Adrenal gland (tissue), 5 donors: ENCODE results near the gene ARID5B.

Experiments used
- CTCF ChIP-seq, 6 experiments: fragments of 450-650 bp in 4 of 6; fragments of 200-600 bp in 2 of 6; sonication (generic) in 1 of 6; IDR thresholded peaks; 1 replicate in 5 of 6; 2 replicates in 1 of 6; pipeline versions ENCODE4 v1.5.1 to v1.8.0; 2016 to 2021; ENCODE audit warnings: antibody characterized with exemption in 6 of 6, mild to moderate bottlenecking in 2 of 6, moderate library complexity in 1 of 6
- POLR2A ChIP-seq, 2 donors: fragments of 450-650 bp; IDR thresholded peaks; one replicate each; pipeline ENCODE4 v1.6.1; 2017; ENCODE audit warnings: antibody characterized with exemption in 2 of 2, mild to moderate bottlenecking in 2 of 2, moderate library complexity in 1 of 2
- donor health status: DM: no; HTN: no; CAD: no.

GRCh38 chr10:62005687-62006086 is 104.2 kb downstream of the ARID5B start:
- TF ChIP-seq CTCF (IDR thresholded peaks at IDR 0.05) (no peak), POLR2A (IDR thresholded peaks at IDR 0.05) (no peak)
